ENCODE measurements around the gene CCL16. TPM values are rescaled to one million over a fixed set of nuclear protein-coding genes. Genes with fewer than 3 reads are reported as not detected.
"Not testable (repeated sequence)": the region's sequence is repeated elsewhere in the genome, so short reads cannot be mapped to it uniquely, and the experiment has no call there.

CCL16 gene, protein sequence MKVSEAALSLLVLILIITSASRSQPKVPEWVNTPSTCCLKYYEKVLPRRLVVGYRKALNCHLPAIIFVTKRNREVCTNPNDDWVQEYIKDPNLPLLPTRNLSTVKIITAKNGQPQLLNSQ
- not detected for total RNA-seq

DNA sequence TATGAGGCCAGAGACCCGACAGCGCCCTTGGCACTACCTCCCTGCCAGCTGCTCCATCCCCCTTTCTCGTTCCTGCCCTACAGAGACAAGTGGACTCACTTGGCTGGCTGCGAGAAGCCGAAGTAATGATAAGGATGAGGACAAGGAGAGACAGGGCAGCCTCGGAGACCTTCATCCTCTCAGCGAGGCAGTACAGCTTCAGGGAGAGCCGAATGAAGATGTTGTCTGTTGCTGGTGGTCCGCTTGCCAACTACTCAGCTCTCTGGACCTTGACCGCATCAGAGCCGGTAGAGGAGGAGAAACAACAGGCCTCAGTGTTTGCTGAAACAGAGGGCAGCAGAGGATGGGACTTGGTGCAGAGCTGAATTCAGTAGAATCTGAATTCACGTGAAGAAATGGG, at the start of gene CCL16:
Gene CCL16, minus strand, starts transcription at position 252 of the 400 bp plus-strand sequence. Its CDS starts 77 bp downstream, at position 175.
- H3K36me3 Mint-ChIP-seq: no peaks in the 10 kb centered on the region
- H3K4me3 Mint-ChIP-seq: no peak within 1 kb of the TSS
- no peaks in the 10 kb centered on the region for H3K9me3 Mint-ChIP-seq
- peak within 1 kb of the TSS in 1 of 2 donors; percentile 65 for H3K27ac Mint-ChIP-seq
- H3K27me3 Mint-ChIP-seq: no peaks in the 10 kb centered on the region
- ATAC-seq: no peak
- peaks cover 34 to 36% of the 10 kb centered on the region in 2 donors for H3K4me1 Mint-ChIP-seq (ENCODE audit: low read depth in 2 of 2)
- DNase-seq (ENCODE audit: low spot score): no peak

GRCh38 chr17:36030956-36031355, 49.7 kb upstream of the CCL16 start:
- Mint-ChIP-seq H3K4me3 (no peak overlapping the region), H3K36me3 (no peaks in the 10 kb centered on the region), H3K4me1 (ENCODE audit: low read depth in 2 of 2) (peaks cover 5 to 15% of the 10 kb centered on the region in 2 donors), H3K27ac (no peak overlapping the region), H3K27me3 (no peaks in the 10 kb centered on the region), H3K9me3 (no peaks in the 10 kb centered on the region)
- ATAC-seq (no peak), DNase-seq (ENCODE audit: low spot score) (no peak)

DNA sequence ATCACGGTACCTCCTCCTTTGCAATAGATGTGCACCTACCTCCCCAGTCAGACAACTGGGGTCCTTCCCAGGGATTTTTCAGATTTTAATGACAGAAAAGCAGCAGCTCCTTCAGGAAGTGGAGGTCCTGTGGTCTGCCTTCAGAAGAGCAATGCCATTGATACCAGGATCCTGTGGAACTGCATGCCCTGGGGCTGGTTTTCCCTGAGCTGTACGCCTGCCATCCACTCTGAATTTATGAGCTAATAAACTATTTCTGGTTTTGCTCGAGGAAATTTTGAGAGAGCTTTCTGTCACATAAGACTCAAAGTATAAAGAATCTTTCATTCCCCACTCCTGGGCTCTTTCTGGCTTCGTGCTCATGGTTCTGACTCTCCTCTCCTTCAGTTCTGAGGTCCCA, 46.5 kb upstream of the CCL16 start:
- H3K27me3 Mint-ChIP-seq: no peaks in the 10 kb centered on the region
- no peaks in the 10 kb centered on the region for H3K36me3 Mint-ChIP-seq
- peaks cover 5 to 8% of the 10 kb centered on the region in 2 donors for H3K4me1 Mint-ChIP-seq (ENCODE audit: low read depth in 2 of 2)
- no peak for ATAC-seq
- H3K27ac Mint-ChIP-seq: no peak overlapping the region
- no peak for DNase-seq (ENCODE audit: low spot score)
- no peaks in the 10 kb centered on the region for H3K9me3 Mint-ChIP-seq
- H3K4me3 Mint-ChIP-seq: no peak overlapping the region

DNA sequence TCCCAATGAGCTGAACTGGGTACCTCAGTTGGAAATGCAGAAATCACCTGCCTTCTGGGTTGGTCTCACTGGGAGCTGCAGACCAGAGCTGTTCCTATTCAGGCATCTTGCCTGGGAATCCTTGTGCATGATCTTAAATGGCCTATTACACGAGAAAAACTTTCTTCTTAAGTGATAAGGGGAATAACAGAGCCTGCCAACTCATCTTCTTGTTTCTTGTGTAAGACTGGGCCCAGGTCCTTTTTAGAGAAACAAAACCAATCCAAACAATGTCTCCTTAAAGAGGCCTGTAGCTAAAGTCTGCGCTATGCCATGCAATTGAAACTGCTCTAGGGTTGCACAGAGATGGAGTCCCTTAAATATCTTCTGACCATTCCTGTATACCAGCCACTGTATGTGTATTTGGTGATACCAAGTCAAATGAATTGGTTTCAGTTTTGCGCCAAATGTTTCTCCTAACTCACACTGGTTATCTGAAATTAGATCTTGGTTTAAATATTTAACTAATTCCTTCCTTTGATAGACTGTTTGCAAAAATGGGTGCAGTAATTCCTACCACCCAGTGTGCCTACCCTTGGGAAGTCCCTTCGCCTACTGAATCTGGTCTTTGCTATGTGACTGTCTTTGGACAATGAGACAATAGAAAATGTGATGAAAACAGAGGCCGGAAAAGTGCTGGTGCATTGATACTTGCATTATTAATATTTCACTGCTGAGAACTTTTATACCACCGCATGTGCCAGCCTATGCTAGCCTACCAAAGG, 43.0 kb upstream of the CCL16 start:
- peaks cover 4% of the 10 kb centered on the region for H3K9me3 Mint-ChIP-seq
- no peak for ATAC-seq
- no peak for DNase-seq (ENCODE audit: low spot score)
- no peak overlapping the region for H3K4me3 Mint-ChIP-seq
- H3K27ac Mint-ChIP-seq: no peak overlapping the region
- peaks cover 7% of the 10 kb centered on the region for H3K36me3 Mint-ChIP-seq
- peaks cover 5 to 12% of the 10 kb centered on the region in 2 donors for H3K4me1 Mint-ChIP-seq (ENCODE audit: low read depth in 2 of 2)
- peaks cover 0 to 5% of the 10 kb centered on the region in 2 donors for H3K27me3 Mint-ChIP-seq

GRCh38 chr17:36019423-36019822, 38.1 kb upstream of the CCL16 start:
- ATAC-seq (no peak), DNase-seq (ENCODE audit: low spot score) (no peak)
- Mint-ChIP-seq H3K36me3 (peaks cover 7% of the 10 kb centered on the region), H3K27me3 (peaks cover 0 to 5% of the 10 kb centered on the region in 2 donors), H3K4me1 (ENCODE audit: low read depth in 2 of 2) (peaks cover 11 to 21% of the 10 kb centered on the region in 2 donors), H3K4me3 (no peak overlapping the region), H3K9me3 (peaks cover 4% of the 10 kb centered on the region), H3K27ac (no peak overlapping the region)

DNA sequence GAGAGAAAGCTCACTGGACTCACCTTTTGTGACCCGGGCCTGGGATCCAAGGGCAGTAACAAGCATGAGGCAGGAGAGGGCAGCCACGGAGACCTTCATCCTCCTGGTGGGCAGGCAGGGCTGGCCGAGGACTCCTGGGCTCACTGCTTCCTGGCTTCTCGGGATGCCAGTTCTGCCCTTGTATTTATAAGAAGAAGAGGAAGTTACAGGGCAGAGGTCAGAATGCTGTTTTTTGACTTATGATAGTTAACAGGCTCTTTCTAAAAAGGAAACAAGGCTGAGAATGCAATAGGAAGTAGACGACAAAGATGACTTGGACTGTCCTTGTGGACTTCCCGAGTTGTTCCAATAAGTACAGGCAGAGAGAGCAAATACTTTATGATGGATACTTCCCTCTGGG, 36.5 kb upstream of the CCL16 start, which contains the start of gene CCL23:
Gene CCL23, minus strand, starts transcription at position 174 of the 400 bp plus-strand sequence. Its CDS starts 75 bp downstream, at position 99.
- H3K27ac Mint-ChIP-seq: peak within 1 kb of the TSS; percentile 67 to 90
- H3K27me3 Mint-ChIP-seq: peaks cover 0 to 5% of the 10 kb centered on the region in 2 donors
- H3K9me3 Mint-ChIP-seq: peaks cover 4% of the 10 kb centered on the region
- no peak for DNase-seq (ENCODE audit: low spot score)
- peaks cover 12 to 22% of the 10 kb centered on the region in 2 donors for H3K4me1 Mint-ChIP-seq (ENCODE audit: low read depth in 2 of 2)
- ATAC-seq: peak in 1 of 2 donors; percentile 53
- peak within 1 kb of the TSS; percentile 29 for H3K4me3 Mint-ChIP-seq
- H3K36me3 Mint-ChIP-seq: peaks cover 7% of the 10 kb centered on the region

- DNase-seq (ENCODE audit: low spot score): no peak
- Mint-ChIP-seq H3K9me3 (no peaks in the 10 kb centered on the region), H3K27ac (no peak overlapping the region), H3K4me3 (no peak overlapping the region), H3K27me3 (no peaks in the 10 kb centered on the region), H3K4me1 (ENCODE audit: low read depth in 2 of 2) (peaks cover 20 to 21% of the 10 kb centered on the region in 2 donors), H3K36me3 (no peaks in the 10 kb centered on the region)
- no peak for ATAC-seq
These were observed 35.3 kb upstream of the CCL16 start for GRCh38 chr17:36016555-36016954.

DNA sequence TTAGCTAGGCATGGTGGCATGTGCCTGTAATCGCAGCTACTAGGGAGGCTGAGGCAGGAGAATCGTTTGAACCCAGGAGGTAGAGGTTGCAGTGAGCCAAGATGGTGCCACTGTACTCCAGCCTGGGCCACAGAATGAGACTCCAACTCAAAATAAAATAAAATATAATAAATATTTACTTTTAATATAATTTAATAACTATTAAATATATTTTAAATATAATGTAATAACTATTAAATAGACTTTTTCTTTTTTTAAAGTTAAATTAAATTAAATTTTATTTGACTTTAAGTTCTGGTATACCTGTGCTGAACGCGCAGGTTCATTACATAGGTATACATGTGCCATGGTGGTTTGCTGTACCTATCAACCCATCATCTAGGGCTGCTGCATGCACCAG, 34.6 kb upstream of the CCL16 start:
- not testable (repeated sequence) for DNase-seq (ENCODE audit: low spot score); ATAC-seq; H3K4me3 Mint-ChIP-seq; H3K9me3 Mint-ChIP-seq; H3K27me3 Mint-ChIP-seq; H3K36me3 Mint-ChIP-seq; H3K27ac Mint-ChIP-seq
- H3K4me1 Mint-ChIP-seq (ENCODE audit: low read depth in 2 of 2): peaks cover 26 to 27% of the 10 kb centered on the region in 2 donors

- Mint-ChIP-seq H3K27me3 (no peaks in the 10 kb centered on the region), H3K36me3 (no peaks in the 10 kb centered on the region), H3K9me3 (no peaks in the 10 kb centered on the region), H3K4me1 (ENCODE audit: low read depth in 2 of 2) (peaks cover 32 to 33% of the 10 kb centered on the region in 2 donors), H3K4me3 (no peak overlapping the region), H3K27ac (no peak overlapping the region)
- no peak for DNase-seq (ENCODE audit: low spot score)
- no peak for ATAC-seq
These were observed 33.6 kb upstream of the CCL16 start for GRCh38 chr17:36014946-36015345.

- peaks cover 19 to 24% of the 10 kb centered on the region in 2 donors for H3K4me1 Mint-ChIP-seq (ENCODE audit: low read depth in 2 of 2)
- ATAC-seq: no peak
These were observed 29.9 kb upstream of the CCL16 start for GRCh38 chr17:36011201-36011600.

GRCh38 chr17:36008998-36009665, 27.8 kb upstream of the CCL16 start:
- ATAC-seq (no peak), DNase-seq (ENCODE audit: low spot score) (no peak)
- Mint-ChIP-seq H3K4me1 (ENCODE audit: low read depth in 2 of 2) (peaks cover 27 to 35% of the 10 kb centered on the region in 2 donors), H3K4me3 (no peak overlapping the region), H3K36me3 (no peaks in the 10 kb centered on the region), H3K27ac (no peak overlapping the region), H3K27me3 (no peaks in the 10 kb centered on the region), H3K9me3 (no peaks in the 10 kb centered on the region)

More at GRCh38 chr17:36011201-36011600, 29.9 kb upstream of the CCL16 start:
- Mint-ChIP-seq H3K27me3 (no peaks in the 10 kb centered on the region), H3K4me3 (no peak overlapping the region), H3K9me3 (no peaks in the 10 kb centered on the region), H3K27ac (peak overlapping the region in 1 of 2 donors; percentile 47), H3K36me3 (no peaks in the 10 kb centered on the region)
- DNase-seq (ENCODE audit: low spot score): no peak

DNA sequence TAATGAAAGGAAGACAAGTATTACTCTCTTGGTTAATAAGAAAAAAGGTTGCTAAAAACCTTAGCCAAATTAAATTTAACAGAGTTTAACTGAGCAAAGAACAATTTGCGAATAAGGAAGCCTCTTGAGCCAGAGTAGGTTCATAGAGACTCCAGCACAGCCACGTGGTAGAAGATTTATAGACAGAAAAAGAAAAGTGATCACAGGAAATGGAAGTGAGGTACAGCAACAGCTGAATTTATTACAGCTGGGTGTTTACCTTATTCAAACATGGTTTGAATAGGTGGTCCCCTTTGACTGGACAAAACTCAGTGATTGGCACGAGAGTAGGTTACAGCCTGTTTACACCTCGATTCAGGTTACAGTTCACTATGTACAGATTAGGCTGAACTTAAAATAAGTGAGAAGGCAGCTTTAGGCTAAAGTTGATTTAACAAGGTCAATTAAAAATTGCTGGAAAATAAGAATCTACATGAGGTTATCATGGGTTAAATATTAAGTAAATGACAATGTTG, 23.4 kb upstream of the CCL16 start:
- no peak for ATAC-seq
- Mint-ChIP-seq H3K27me3 (no peaks in the 10 kb centered on the region), H3K27ac (peak overlapping the region; percentile 53 to 71), H3K36me3 (no peaks in the 10 kb centered on the region), H3K4me1 (ENCODE audit: low read depth in 2 of 2) (peaks cover 14 to 17% of the 10 kb centered on the region in 2 donors), H3K4me3 (peak overlapping the region; percentile 46), H3K9me3 (no peaks in the 10 kb centered on the region)
- no peak for DNase-seq (ENCODE audit: low spot score)

DNA sequence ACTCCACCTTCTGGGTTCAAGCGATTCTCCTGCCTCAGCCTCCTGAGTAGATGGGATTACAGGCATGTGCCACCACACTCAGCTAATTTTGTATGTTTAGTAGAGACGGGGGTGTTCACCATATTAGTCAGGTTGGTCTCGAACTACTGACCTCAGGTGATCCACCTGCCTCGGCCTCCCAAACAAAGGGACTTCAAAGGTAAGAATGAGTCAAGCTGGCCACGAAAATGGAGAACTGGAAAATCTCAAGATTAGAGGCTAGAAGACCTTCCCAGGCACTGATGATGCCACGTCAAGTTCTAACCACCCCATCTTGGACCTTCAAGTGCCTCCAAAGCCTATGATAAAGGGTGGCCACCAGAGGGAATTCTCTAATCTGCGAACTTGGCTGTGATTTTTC, 21.3 kb upstream of the CCL16 start:
- ATAC-seq (no peak), DNase-seq (ENCODE audit: low spot score) (no peak)
- peaks cover 20 to 25% of the 10 kb centered on the region in 2 donors for H3K4me1 Mint-ChIP-seq (ENCODE audit: low read depth in 2 of 2)
- no peaks in the 10 kb centered on the region for H3K9me3 Mint-ChIP-seq
- H3K36me3 Mint-ChIP-seq: no peaks in the 10 kb centered on the region
- peaks cover 0 to 2% of the 10 kb centered on the region in 2 donors for H3K27me3 Mint-ChIP-seq
- H3K27ac Mint-ChIP-seq: no peak overlapping the region
- H3K4me3 Mint-ChIP-seq: no peak overlapping the region
